GM12878 (cell line): Measurements from ENCODE around the gene GMPPA. TPM values are rescaled to one million over a fixed set of nuclear protein-coding genes. Genes with fewer than 3 reads are reported as not detected.

Source experiments
- ATAC-seq: fragments of 200-7000 bp; cut with Tn5 transposase; 3 replicates; pipeline ENCODE4 v1.9.1; 2020; ENCODE audit warnings: mild to moderate bottlenecking, moderate library complexity
- BruUV-seq: library from RNA; stranded (reverse); fragments of 400-500 nt; replicated peaks from 2 replicates; lab custom pipeline; 2021; lab: Mats Ljungman, UMichigan
- CTCF ChIA-PET: fragments of 300-600 bp; sonication (Branson Sonifier 250); formaldehyde crosslinking; extraction: SDS; loops from one replicate; lab custom pipeline; 2021; ENCODE audit warnings: inconsistent platforms; lab: Yijun Ruan, JAX
- POLR2A ChIA-PET: fragments of 350-600 bp; formaldehyde crosslinking; extraction: SDS; loops from one replicate; lab custom pipeline; 2021; ENCODE audit warnings: inconsistent platforms; lab: Charles Lee
- RAD21 ChIA-PET: fragments of 300-600 bp; sonication (Branson Sonifier 250); formaldehyde crosslinking; loops from one replicate; lab custom pipeline; 2023; ENCODE audit warnings: antibody characterized with exemption; ENCODE audit not compliant: unreplicated experiment; lab: Charles Lee
- SMC1A ChIA-PET: fragments of 300-600 bp; sonication (Branson Sonifier 250); formaldehyde crosslinking; loops from one replicate; lab custom pipeline; 2023; ENCODE audit not compliant: unreplicated experiment, uncharacterized antibody; lab: Charles Lee
- DNase-seq: peaks from one replicate; pipeline ENCODE4 v3.0.0-alpha.2; 2011; ENCODE audit warnings: low read depth, low spot score
- FAIRE-seq: peaks from 3 replicates; lab custom pipeline; 2011; peaks lifted over from hg19 to GRCh38; lab: Jason Lieb, UNC
- H2AFZ ChIP-seq: 2 replicates; pipeline ENCODE4 v1.6.0; 2011; ENCODE audit warnings: low read depth, low read length, control low read depth; ENCODE audit not compliant: control insufficient read depth
- H3K27ac ChIP-seq: 2 replicates; pipeline ENCODE4 v1.5.1; 2011; ENCODE audit warnings: control low read depth; ENCODE audit not compliant: control insufficient read depth, insufficient read depth
- H3K27me3 ChIP-seq, 2 experiments: replicated peaks in 1 of 2; 2 replicates each; pipeline versions ENCODE4 v1.6.0 to v1.6.1; 2011; ENCODE audit warnings: low read length in 1 of 2; ENCODE audit not compliant: control insufficient read depth in 2 of 2, insufficient read depth in 2 of 2
- H3K36me3 ChIP-seq, 2 experiments: 2 replicates each; pipeline ENCODE4 v1.5.1; 2011; ENCODE audit warnings: low read length in 1 of 2; ENCODE audit not compliant: control insufficient read depth in 2 of 2, insufficient read depth in 2 of 2
- H3K4me1 ChIP-seq: 2 replicates; pipeline ENCODE4 v1.6.1; 2011; ENCODE audit warnings: mild to moderate bottlenecking, low read length, moderate library complexity, mixed read lengths; ENCODE audit not compliant: control insufficient read depth, insufficient read depth
- H3K4me2 ChIP-seq: 2 replicates; pipeline ENCODE4 v1.6.0; 2011; ENCODE audit warnings: control low read depth; ENCODE audit not compliant: control insufficient read depth, insufficient read depth
- H3K4me3 ChIP-seq: fragments of 200-600 bp; sonication (generic); 2 replicates; pipeline ENCODE4 v1.5.1; 2016
- H3K79me2 ChIP-seq: 2 replicates; pipeline ENCODE4 v1.6.0; 2011; ENCODE audit warnings: low read length; ENCODE audit not compliant: control insufficient read depth, insufficient read depth
- H3K9ac ChIP-seq: 2 replicates; pipeline ENCODE4 v1.8.0; 2011; ENCODE audit warnings: low read length, control low read depth, mixed read lengths; ENCODE audit not compliant: control insufficient read depth, insufficient read depth
- H3K9me3 ChIP-seq: replicated peaks from 3 replicates; pipeline ENCODE4 v1.5.1; 2011; ENCODE audit warnings: mild to moderate bottlenecking, low read length; ENCODE audit not compliant: control insufficient read depth, insufficient read depth
- H4K20me1 ChIP-seq: 2 replicates; pipeline ENCODE4 v1.6.0; 2011; ENCODE audit not compliant: control insufficient read depth, insufficient read depth
- ATF7 ChIP-seq: fragments of 450-650 bp; IDR thresholded peaks from 2 replicates; pipeline ENCODE4 v1.6.1; 2016; ENCODE audit warnings: low read depth, mild to moderate bottlenecking
- CBX3 ChIP-seq: fragments of 200-600 bp; sonication (generic); IDR thresholded peaks from 2 replicates; pipeline ENCODE4 v1.6.1; 2016; ENCODE audit warnings: low read depth, borderline replicate concordance
- CHD1 ChIP-seq: IDR thresholded peaks from 2 replicates; pipeline ENCODE4 v1.6.1; 2012; ENCODE audit warnings: low read depth, low read length, improper control_type of control experiment
- CTCF ChIP-seq, 3 experiments: IDR thresholded peaks in 2 of 3; conservative IDR thresholded peaks in 1 of 3; 2 replicates each; pipeline ENCODE4 v1.5.1; 2011; ENCODE audit warnings: low read depth in 3 of 3, low read length in 3 of 3, mild to moderate bottlenecking in 3 of 3, control low read depth in 2 of 3, moderate library complexity in 2 of 3, inconsistent platforms in 1 of 3, mixed read lengths in 1 of 3; ENCODE audit not compliant: control insufficient read depth in 2 of 3, insufficient read depth in 1 of 3; ENCODE audit errors: extremely low read depth in 1 of 3
- EED ChIP-seq: sonication (generic); IDR thresholded peaks from 2 replicates; pipeline ENCODE4 v1.6.1; 2016; ENCODE audit warnings: antibody characterized with exemption, low read depth
- EP300 ChIP-seq, 2 experiments: fragments of 150-350 bp in 1 of 2; IDR thresholded peaks; 2 replicates each; pipeline ENCODE4 v1.6.1; 2011 to 2012; ENCODE audit warnings: low read depth in 2 of 2, low read length in 2 of 2, borderline replicate concordance in 1 of 2, improper control_type of control experiment in 1 of 2, inconsistent platforms in 1 of 2; ENCODE audit not compliant: control insufficient read depth in 1 of 2
- HDGF ChIP-seq: fragments of 450-650 bp; IDR thresholded peaks from 2 replicates; pipeline ENCODE4 v1.6.1; 2016; ENCODE audit warnings: antibody characterized with exemption
- IKZF2 ChIP-seq, 2 experiments: fragments of 450-650 bp; IDR thresholded peaks; 2 replicates each; pipeline ENCODE4 v1.6.1; 2017; ENCODE audit warnings: mild to moderate bottlenecking in 2 of 2, moderate library complexity in 2 of 2
- KLF5 ChIP-seq: fragments of 450-650 bp; IDR thresholded peaks from 2 replicates; pipeline ENCODE4 v1.6.1; 2014; ENCODE audit warnings: mild to moderate bottlenecking; ENCODE audit not compliant: partially characterized antibody
- NBN ChIP-seq: fragments of 450-650 bp; IDR thresholded peaks from 2 replicates; pipeline ENCODE4 v1.6.1; 2016
- NFXL1 ChIP-seq: fragments of 450-650 bp; IDR thresholded peaks from 2 replicates; pipeline ENCODE4 v1.6.1; 2017; ENCODE audit warnings: antibody characterized with exemption, mild to moderate bottlenecking, borderline replicate concordance
- NFYA ChIP-seq: IDR thresholded peaks from 2 replicates; pipeline ENCODE4 v1.6.1; 2011; ENCODE audit warnings: low read depth, mild to moderate bottlenecking, low read length, improper control_type of control experiment, borderline replicate concordance
- RAD21 ChIP-seq: IDR thresholded peaks from 2 replicates; pipeline ENCODE4 v1.6.1; 2011; ENCODE audit warnings: mild to moderate bottlenecking, low read depth, low read length, moderate library complexity; ENCODE audit not compliant: insufficient read depth
- SP1 ChIP-seq: IDR thresholded peaks from one replicate; pipeline ENCODE4 v1.6.1; 2011; ENCODE audit warnings: low read depth, low read length
- TARDBP ChIP-seq: IDR thresholded peaks from 2 replicates; pipeline ENCODE4 v1.6.1; 2016; ENCODE audit warnings: borderline replicate concordance
- TCF3 ChIP-seq: IDR thresholded peaks from 2 replicates; pipeline ENCODE4 v1.6.1; 2012; ENCODE audit warnings: low read depth, mild to moderate bottlenecking, low read length, borderline replicate concordance; ENCODE audit not compliant: insufficient read depth
- USF2 ChIP-seq: IDR thresholded peaks from 2 replicates; pipeline ENCODE4 v1.6.1; 2011; ENCODE audit warnings: low read depth, low read length, improper control_type of control experiment, borderline replicate concordance
- ZBTB4 ChIP-seq: fragments of 450-650 bp; formaldehyde crosslinking; IDR thresholded peaks from 2 replicates; pipeline ENCODE4 v1.4.0; 2022; ENCODE audit warnings: mild to moderate bottlenecking, moderate library complexity
- ZNF217 ChIP-seq: fragments of 450-650 bp; IDR thresholded peaks from 2 replicates; pipeline ENCODE4 v1.6.1; 2017; ENCODE audit warnings: antibody characterized with exemption, mild to moderate bottlenecking
- WGBS: methylation state at CpG from one replicate; pipeline ENCODE4 v1.1.6; 2016; ENCODE audit warnings: low lambda C conversion rate; ENCODE audit not compliant: insufficient replicate concordance, insufficient coverage; ENCODE audit errors: missing lambda C conversion rate; 5-methylcytosine and 5-hydroxymethylcytosine counted together
- in situ Hi-C: fragments of 300-500 bp; cut with MboI; formaldehyde crosslinking; loops from 9 replicates; pipeline ENCODE4 v1.14.3; 2018; ENCODE audit warnings: mixed read lengths
- intact Hi-C: fragments of 100-400 bp; cut with micrococcal nuclease; formaldehyde crosslinking; loops from one replicate; pipeline ENCODE4 v1.14.2; 2022; ENCODE audit not compliant: unreplicated experiment
- polyA plus RNA-seq, 11 experiments: library from polyadenylated mRNA; depleted of rRNA in 4 of 11; unstranded in 6 of 11; stranded (reverse) in 5 of 11; fragments of >200 nt; fragmentation: Nextera tagmentation in 4 of 11; fragmentation: Illumina TruSeq in 1 of 11; extraction: Ambion mirVana in 4 of 11; extraction: Trizol in 1 of 11; gene quantifications; 1 replicate in 1 of 11; 2 replicates in 10 of 11; pipeline versions ENCODE4 v1.2.1 to v1.2.3, GENCODE V29; 2011 to 2016; ENCODE audit warnings: inconsistent platforms in 2 of 11, missing spikeins in 2 of 11, low read depth in 1 of 11
- total RNA-seq, 4 experiments: library from RNA; depleted of rRNA in 3 of 4; stranded (reverse); fragments of >200 nt in 3 of 4; fragmentation: Illumina TruSeq in 1 of 4; extraction: Trizol in 1 of 4; gene quantifications; 2 replicates each; pipeline versions ENCODE4 v1.2.1 to v1.2.3, GENCODE V29; 2013 to 2021

Gene GMPPA
- total and polyA plus RNA-seq, 10 of the 15 experiments (the other 5 are each of a cell fraction or from before 2014, with no cell fraction given) = 1.9 to 83.2 (median 45.0) TPM

- ChIA-PET POLR2A (no interaction called here), SMC1A (no interaction called here), RAD21 (no interaction called here), CTCF (no interaction called here)
- Histone ChIP-seq H3K4me3 (no peak overlapping the region), H3K4me1 (no peaks in the 10 kb centered on the region), H2AFZ (no peak overlapping the region), H4K20me1 (no peaks in the 10 kb centered on the region), H3K9me3 (no peaks in the 10 kb centered on the region), H3K9ac (no peak overlapping the region), H3K27me3 (no peaks in the 10 kb centered on the region), H3K4me2 (no peak overlapping the region), H3K36me3 (no peaks in the 10 kb centered on the region), H3K27ac (no peak overlapping the region), H3K79me2 (no peaks in the 10 kb centered on the region)
- no peak for ATAC-seq
- in situ Hi-C loops = no loop called here
- no TSS peak for BruUV-seq
- no peak for FAIRE-seq
- 34% methylated on average over 2 of the region's 2 CpGs for WGBS
- intact Hi-C loops = no loop called here
- no peak for TF ChIP-seq SP1
- TF ChIP-seq CBX3 = no peak
- no peak for TF ChIP-seq KLF5
- TF ChIP-seq CHD1 = no peak
- no peak for TF ChIP-seq USF2
- TF ChIP-seq ZNF217 = no peak
- TF ChIP-seq ATF7 = no peak
- no peak for TF ChIP-seq EP300 (IDR thresholded peaks at IDR 0.05; ENCODE audit: borderline replicate concordance in 1 of 2, control insufficient read depth in 1 of 2, low read depth in 2 of 2, low read length in 2 of 2)
- TF ChIP-seq NFYA = no peak
- TF ChIP-seq RAD21 = no peak
- TF ChIP-seq NBN = no peak
- TF ChIP-seq NFXL1 = no peak
- no peak for TF ChIP-seq ZBTB4 (CRISPR knock-in tag)
- no peak for TF ChIP-seq TCF3
- TF ChIP-seq TARDBP = no peak
- no peak for TF ChIP-seq IKZF2 (IDR thresholded peaks at IDR 0.05)
- no peak for TF ChIP-seq HDGF
- TF ChIP-seq CTCF (IDR thresholded peaks at IDR 0.05 in 2 of 3, conservative IDR thresholded peaks at IDR 0.05 in 1 of 3; ENCODE audit: control insufficient read depth in 2 of 3, extremely low read depth in 1 of 3, insufficient read depth in 1 of 3, low read depth in 3 of 3, low read length in 3 of 3) = no peak
- no peak for TF ChIP-seq EED
- no peak for DNase-seq
Observed at GRCh38 chr2:219467736-219468075, 31.0 kb upstream of the GMPPA start.
